NCI-H2171 treated with DMSO at 0.1 percent for 48 hours (cell line): ENCODE measurements around the gene PIF1.
"Not testable (repeated sequence)": the region's sequence is repeated elsewhere in the genome, so short reads cannot be mapped to it uniquely, and the experiment has no call there.

ENCODE experiments used
- DNase-seq: peaks from one replicate; lab custom pipeline; 2025; lab: John Stamatoyannopoulos, UW

PIF1 gene

GRCh38 chr15:64808785-64809453 lies 16.5 kb downstream of the PIF1 start:
- no peak for DNase-seq

- DNase-seq = no peak
Observed at GRCh38 chr15:64807751-64808222, 17.7 kb downstream of the PIF1 start.

GRCh38 chr15:64807051-64807749 lies 18.2 kb downstream of the PIF1 start:
- DNase-seq = no peak

GRCh38 chr15:64806509-64806908 lies 18.9 kb downstream of the PIF1 start:
- no peak for DNase-seq

GRCh38 chr15:64804619-64805018 lies 20.8 kb downstream of the PIF1 start:
- no peak for DNase-seq

- no peak for DNase-seq
Observed at GRCh38 chr15:64803526-64803925, 21.9 kb downstream of the PIF1 start.

GRCh38 chr15:64800476-64800875 lies 25.0 kb downstream of the PIF1 start:
- no peak for DNase-seq

GRCh38 chr15:64798905-64799304 lies 26.5 kb downstream of the PIF1 start:
- not testable (repeated sequence) for DNase-seq

GRCh38 chr15:64795921-64796320 lies 29.5 kb downstream of the PIF1 start:
- not testable (repeated sequence) for DNase-seq

GRCh38 chr15:64795299-64795698 lies 30.1 kb downstream of the PIF1 start:
- not testable (repeated sequence) for DNase-seq

- DNase-seq = no peak
Observed at GRCh38 chr15:64792282-64792681, 33.2 kb downstream of the PIF1 start.

GRCh38 chr15:64791401-64791800 lies 34.0 kb downstream of the PIF1 start:
- no peak for DNase-seq

GRCh38 chr15:64783796-64784195 lies 41.7 kb downstream of the PIF1 start:
- no peak for DNase-seq

GRCh38 chr15:64782751-64783150 lies 42.7 kb downstream of the PIF1 start:
- DNase-seq = no peak

- no peak for DNase-seq
Observed at GRCh38 chr15:64781299-64781698, 44.1 kb downstream of the PIF1 start.

GRCh38 chr15:64780600-64781156 lies 44.8 kb downstream of the PIF1 start:
- no peak for DNase-seq

- no peak for DNase-seq
Observed at GRCh38 chr15:64779630-64780029, 45.8 kb downstream of the PIF1 start.

GRCh38 chr15:64779024-64779423 lies 46.4 kb downstream of the PIF1 start:
- no peak for DNase-seq

- no peak for DNase-seq
Observed at GRCh38 chr15:64776402-64776786, 49.1 kb downstream of the PIF1 start.

GRCh38 chr15:64775551-64776401 lies 49.7 kb downstream of the PIF1 start, which contains the start of gene RBPMS2:
Gene RBPMS2, minus strand, starts transcription at chr15:64775589. Its CDS starts 270 bp downstream, at chr15:64775319.
- no peak for DNase-seq

GRCh38 chr15:64774629-64775493 lies 50.6 kb downstream of the PIF1 start:
- DNase-seq = no peak
